Right atrium auricular region (tissue), 2 donors: ENCODE measurements around the gene RPL3. TPM values are rescaled to one million over a fixed set of nuclear protein-coding genes. Genes with fewer than 3 reads are reported as not detected.

Source experiments
- DNase-seq: peaks from one replicate; pipeline ENCODE4 v3.0.0-alpha.2; 2019; ENCODE audit warnings: low spot score
- H3K27ac ChIP-seq, 2 donors: fragments of 200-600 bp; sonication (generic); 1 replicate in 1 of 2; 2 replicates in 1 of 2; pipeline ENCODE4 v1.5.1; 2016 to 2019
- H3K27me3 ChIP-seq, 2 donors: fragments of 200-600 bp; sonication (generic); one replicate each; pipeline versions ENCODE4 v1.5.1 to v1.6.0; 2017 to 2019
- H3K36me3 ChIP-seq: fragments of 200-600 bp; sonication (generic); one replicate; pipeline ENCODE4 v1.5.1; 2016
- H3K4me1 ChIP-seq, 2 donors: fragments of 200-600 bp; sonication (generic); one replicate each; pipeline versions ENCODE4 v1.5.1 to v1.6.0; 2017 to 2019
- H3K4me3 ChIP-seq, 2 donors: fragments of 200-600 bp; sonication (generic); 1 replicate in 1 of 2; 2 replicates in 1 of 2; pipeline ENCODE4 v1.5.1; 2017 to 2019; ENCODE audit warnings: mild to moderate bottlenecking in 1 of 2, moderate library complexity in 1 of 2
- H3K9me3 ChIP-seq, 2 donors: fragments of 200-600 bp; sonication (generic); one replicate each; pipeline ENCODE4 v1.5.1; 2019
- CTCF ChIP-seq, 2 donors: fragments of 200-600 bp; sonication (generic); IDR thresholded peaks; one replicate each; pipeline ENCODE4 v1.5.1; 2019; ENCODE audit warnings: antibody characterized with exemption in 2 of 2
- total RNA-seq, 2 donors: library from RNA; depleted of rRNA; stranded (reverse); fragments of >200 nt; gene quantifications; one replicate each; pipeline ENCODE4 v1.1.0, GENCODE V29; 2016

Gene RPL3
- total RNA-seq, 2 donors from 2014 or later = 440 to 1,190 TPM

DNA sequence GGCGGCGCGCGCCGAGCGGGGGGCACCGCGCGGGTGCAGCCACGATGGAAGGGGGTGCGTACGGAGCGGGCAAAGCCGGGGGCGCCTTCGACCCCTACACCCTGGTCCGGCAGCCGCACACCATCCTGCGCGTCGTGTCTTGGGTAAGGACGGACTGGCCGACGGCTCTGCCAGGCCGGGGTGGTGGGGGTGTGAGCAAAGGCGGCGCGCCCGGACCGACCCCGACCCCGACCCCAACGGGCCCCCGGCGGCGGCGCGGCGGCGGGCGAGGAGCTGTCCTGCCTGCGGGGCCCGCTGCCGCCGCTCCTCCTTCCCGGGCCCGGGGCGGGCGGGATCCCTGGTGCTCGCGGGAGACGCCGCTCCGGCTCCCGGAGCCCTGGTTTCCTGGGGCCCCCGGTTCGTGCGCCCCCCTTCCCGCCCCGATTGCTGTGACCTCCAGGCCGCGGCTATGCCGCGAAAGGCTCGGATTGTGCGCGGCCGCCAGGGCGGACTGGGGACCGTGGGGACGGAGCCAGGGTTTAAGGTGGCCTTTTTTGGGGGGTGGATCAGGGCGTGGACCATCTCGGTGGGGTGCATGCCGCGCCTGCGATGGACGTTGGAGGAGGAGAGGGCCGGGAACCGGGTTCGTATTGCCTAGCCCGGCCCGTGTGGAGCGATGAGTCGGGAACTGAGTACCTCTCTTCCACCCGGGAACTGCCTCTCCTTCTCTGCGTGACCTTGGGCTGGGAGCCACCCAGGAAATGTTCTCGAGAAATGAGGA lies 30.7 kb upstream of the RPL3 start, which contains the start of gene SYNGR1:
TSS of gene SYNGR1 (plus strand) at position 25 of the 760 bp plus-strand sequence. CDS start at position 45, 20 bp downstream.
- no peaks in the 10 kb centered on the region for H3K36me3 ChIP-seq
- peaks cover 0 to 21% of the 10 kb centered on the region in 2 donors for H3K4me1 ChIP-seq
- H3K27ac ChIP-seq = peak within 1 kb of the TSS; percentile 76 to 81
- H3K27me3 ChIP-seq = no peaks in the 10 kb centered on the region
- no peak for DNase-seq
- TF ChIP-seq CTCF (IDR thresholded peaks at IDR 0.05) = no peak
- no peaks in the 10 kb centered on the region for H3K9me3 ChIP-seq
- peak within 1 kb of the TSS; percentile 84 to 88 for H3K4me3 ChIP-seq

DNA sequence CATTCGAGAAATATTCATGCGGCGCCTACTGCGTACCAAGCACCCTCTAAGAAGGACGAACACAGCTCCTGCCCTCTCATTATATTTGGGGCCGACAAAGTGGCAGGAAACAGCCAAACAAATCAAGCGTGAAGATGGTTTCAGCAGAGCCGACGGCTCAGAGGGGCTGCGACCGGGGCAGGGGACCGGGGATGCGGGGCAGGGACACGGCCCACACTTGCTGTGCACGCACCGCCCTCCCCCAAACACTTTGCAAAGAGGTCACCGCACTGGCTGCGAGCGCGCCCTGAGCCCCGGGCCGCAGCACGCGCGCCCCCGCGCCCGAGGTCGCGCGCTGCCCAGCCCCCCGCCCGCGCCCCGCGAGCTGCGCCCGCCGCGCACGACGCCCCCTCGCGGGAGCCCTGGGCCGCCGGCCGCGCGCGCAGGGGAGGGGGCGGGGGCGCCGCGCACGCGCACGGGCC lies 30.1 kb upstream of the RPL3 start:
- DNase-seq = no peak
- Histone ChIP-seq H3K27ac (peak overlapping the region; percentile 76 to 81), H3K27me3 (no peaks in the 10 kb centered on the region), H3K36me3 (no peaks in the 10 kb centered on the region), H3K4me1 (peaks cover 0 to 21% of the 10 kb centered on the region in 2 donors), H3K4me3 (peak overlapping the region; percentile 84 to 88), H3K9me3 (no peaks in the 10 kb centered on the region)
- TF ChIP-seq CTCF (IDR thresholded peaks at IDR 0.05) = no peak

GRCh38 chr22:39348909-39349505 lies 29.6 kb upstream of the RPL3 start:
- Histone ChIP-seq H3K36me3 (no peaks in the 10 kb centered on the region), H3K4me3 (peak overlapping the region; percentile 68 to 84), H3K27me3 (no peaks in the 10 kb centered on the region), H3K9me3 (no peaks in the 10 kb centered on the region), H3K4me1 (peaks cover 0 to 21% of the 10 kb centered on the region in 2 donors), H3K27ac (peak overlapping the region; percentile 75 to 80)
- no peak for TF ChIP-seq CTCF (IDR thresholded peaks at IDR 0.05)
- DNase-seq = no peak

- no peak overlapping the region for H3K27ac ChIP-seq
Observed at GRCh38 chr22:39345231-39345630, 25.8 kb upstream of the RPL3 start.

DNA sequence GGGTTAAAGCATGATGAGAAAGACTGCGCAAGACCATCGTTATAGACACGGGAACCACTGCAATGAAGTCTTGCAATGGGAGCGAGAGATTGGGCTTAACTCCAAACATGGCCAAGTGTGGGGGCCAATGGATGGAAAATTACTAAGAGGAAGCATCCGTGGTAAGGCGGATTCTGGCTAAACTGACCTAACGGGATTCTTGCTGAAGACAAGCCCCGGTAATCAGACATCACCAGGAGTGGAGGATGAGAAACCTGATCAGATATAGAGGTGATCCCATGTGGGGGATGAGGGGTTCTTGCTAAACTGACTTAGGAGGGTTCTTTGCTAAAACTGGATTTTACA lies 24.6 kb upstream of the RPL3 start:
- Histone ChIP-seq H3K4me3 (no peak overlapping the region), H3K27ac (no peak overlapping the region), H3K36me3 (no peaks in the 10 kb centered on the region), H3K4me1 (peaks cover 0 to 4% of the 10 kb centered on the region in 2 donors), H3K9me3 (no peaks in the 10 kb centered on the region), H3K27me3 (no peaks in the 10 kb centered on the region)
- DNase-seq = no peak
- TF ChIP-seq CTCF (IDR thresholded peaks at IDR 0.05) = no peak

More at GRCh38 chr22:39345231-39345630, 25.8 kb upstream of the RPL3 start:
- Histone ChIP-seq H3K4me1 (peaks cover 0 to 9% of the 10 kb centered on the region in 2 donors), H3K4me3 (no peak overlapping the region), H3K27me3 (no peaks in the 10 kb centered on the region), H3K9me3 (no peaks in the 10 kb centered on the region), H3K36me3 (no peaks in the 10 kb centered on the region)
- DNase-seq = no peak
- no peak for TF ChIP-seq CTCF (IDR thresholded peaks at IDR 0.05)
